ENCODE measurements around the gene TMOD1.
"Not testable (repeated sequence)": the region's sequence is repeated elsewhere in the genome, so short reads cannot be mapped to it uniquely, and the experiment has no call there.

The TMOD1 gene

GRCh38 chr9:97584778-97585177, 83.3 kb downstream of the TMOD1 start:
- H3K36me3 ChIP-seq (ENCODE audit: control insufficient read depth, insufficient read depth, low read length); H3K4me1 ChIP-seq (ENCODE audit: control insufficient read depth, insufficient read depth, low read length); H3K9ac ChIP-seq (ENCODE audit: low read depth, low read length); H3K27ac ChIP-seq (ENCODE audit: low read depth, low read length); H3K4me3 ChIP-seq (ENCODE audit: low read depth, low read length); H3K9me3 ChIP-seq (ENCODE audit: control insufficient read depth, insufficient read depth, low read length); H3K27me3 ChIP-seq (ENCODE audit: control insufficient read depth, insufficient read depth, low read length): not testable (repeated sequence)

- not testable (repeated sequence) for H3K4me1 ChIP-seq (ENCODE audit: control insufficient read depth, insufficient read depth, low read length); H3K36me3 ChIP-seq (ENCODE audit: control insufficient read depth, insufficient read depth, low read length); H3K9me3 ChIP-seq (ENCODE audit: control insufficient read depth, insufficient read depth, low read length); H3K27me3 ChIP-seq (ENCODE audit: control insufficient read depth, insufficient read depth, low read length); H3K4me3 ChIP-seq (ENCODE audit: low read depth, low read length); H3K27ac ChIP-seq (ENCODE audit: low read depth, low read length); H3K9ac ChIP-seq (ENCODE audit: low read depth, low read length)
Observed at GRCh38 chr9:97586909-97587308, 85.4 kb downstream of the TMOD1 start.

- 0 out of 2 replicates have a peak, but pooled peaks cover 5% of the 10 kb centered on the region for H3K4me1 ChIP-seq (ENCODE audit: control insufficient read depth, insufficient read depth, low read length)
- peaks cover 7% of the 10 kb centered on the region; the same call in 1 of the 2 replicates for H3K9me3 ChIP-seq (ENCODE audit: control insufficient read depth, insufficient read depth, low read length)
- no peaks in the 10 kb centered on the region for H3K36me3 ChIP-seq (ENCODE audit: control insufficient read depth, insufficient read depth, low read length)
- no peaks in the 10 kb centered on the region for H3K27me3 ChIP-seq (ENCODE audit: control insufficient read depth, insufficient read depth, low read length)
- H3K4me3 ChIP-seq (ENCODE audit: low read depth, low read length): no peak overlapping the region
- no peak overlapping the region for H3K27ac ChIP-seq (ENCODE audit: low read depth, low read length)
- no peak overlapping the region for H3K9ac ChIP-seq (ENCODE audit: low read depth, low read length)
Observed at GRCh38 chr9:97591535-97591934, 90.1 kb downstream of the TMOD1 start.

- H3K4me1 ChIP-seq (ENCODE audit: control insufficient read depth, insufficient read depth, low read length): 0 out of 2 replicates have a peak, but pooled peaks cover 5% of the 10 kb centered on the region
- H3K9ac ChIP-seq (ENCODE audit: low read depth, low read length): no peak overlapping the region
- peaks cover 3% of the 10 kb centered on the region; the same call in 1 of the 2 replicates for H3K9me3 ChIP-seq (ENCODE audit: control insufficient read depth, insufficient read depth, low read length)
- H3K36me3 ChIP-seq (ENCODE audit: control insufficient read depth, insufficient read depth, low read length): no peaks in the 10 kb centered on the region
- H3K4me3 ChIP-seq (ENCODE audit: low read depth, low read length): no peak overlapping the region
- H3K27me3 ChIP-seq (ENCODE audit: control insufficient read depth, insufficient read depth, low read length): no peaks in the 10 kb centered on the region
- no peak overlapping the region for H3K27ac ChIP-seq (ENCODE audit: low read depth, low read length)
Observed at GRCh38 chr9:97592126-97592525, 90.7 kb downstream of the TMOD1 start.

GRCh38 chr9:97593960-97594359, 92.5 kb downstream of the TMOD1 start:
- H3K4me3 ChIP-seq (ENCODE audit: low read depth, low read length): no peak overlapping the region
- H3K36me3 ChIP-seq (ENCODE audit: control insufficient read depth, insufficient read depth, low read length): no peaks in the 10 kb centered on the region
- H3K4me1 ChIP-seq (ENCODE audit: control insufficient read depth, insufficient read depth, low read length): 0 out of 2 replicates have a peak, but pooled peaks cover 8% of the 10 kb centered on the region
- no peak overlapping the region for H3K9ac ChIP-seq (ENCODE audit: low read depth, low read length)
- no peaks in the 10 kb centered on the region for H3K27me3 ChIP-seq (ENCODE audit: control insufficient read depth, insufficient read depth, low read length)
- no peak overlapping the region for H3K27ac ChIP-seq (ENCODE audit: low read depth, low read length)
- no peaks in the 10 kb centered on the region for H3K9me3 ChIP-seq (ENCODE audit: control insufficient read depth, insufficient read depth, low read length)

GRCh38 chr9:97594381-97594921, 93.0 kb downstream of the TMOD1 start:
- Histone ChIP-seq H3K36me3 (ENCODE audit: control insufficient read depth, insufficient read depth, low read length) (no peaks in the 10 kb centered on the region), H3K27ac (ENCODE audit: low read depth, low read length) (no peak overlapping the region), H3K4me1 (ENCODE audit: control insufficient read depth, insufficient read depth, low read length) (0 out of 2 replicates have a peak, but pooled peaks cover 8% of the 10 kb centered on the region), H3K4me3 (ENCODE audit: low read depth, low read length) (no peak overlapping the region), H3K9ac (ENCODE audit: low read depth, low read length) (no peak overlapping the region), H3K27me3 (ENCODE audit: control insufficient read depth, insufficient read depth, low read length) (no peaks in the 10 kb centered on the region), H3K9me3 (ENCODE audit: control insufficient read depth, insufficient read depth, low read length) (no peaks in the 10 kb centered on the region)

GRCh38 chr9:97596906-97597305, 95.4 kb downstream of the TMOD1 start:
- Histone ChIP-seq H3K9ac (ENCODE audit: low read depth, low read length) (no peak overlapping the region), H3K27me3 (ENCODE audit: control insufficient read depth, insufficient read depth, low read length) (no peaks in the 10 kb centered on the region), H3K27ac (ENCODE audit: low read depth, low read length) (no peak overlapping the region), H3K9me3 (ENCODE audit: control insufficient read depth, insufficient read depth, low read length) (no peaks in the 10 kb centered on the region), H3K4me1 (ENCODE audit: control insufficient read depth, insufficient read depth, low read length) (0 out of 2 replicates have a peak, but pooled peaks cover 2% of the 10 kb centered on the region), H3K36me3 (ENCODE audit: control insufficient read depth, insufficient read depth, low read length) (peaks cover 21% of the 10 kb centered on the region), H3K4me3 (ENCODE audit: low read depth, low read length) (no peak overlapping the region)

- Histone ChIP-seq H3K36me3 (ENCODE audit: control insufficient read depth, insufficient read depth, low read length) (peaks cover 39% of the 10 kb centered on the region), H3K9ac (ENCODE audit: low read depth, low read length) (no peak overlapping the region), H3K9me3 (ENCODE audit: control insufficient read depth, insufficient read depth, low read length) (no peaks in the 10 kb centered on the region), H3K4me1 (ENCODE audit: control insufficient read depth, insufficient read depth, low read length) (0 out of 2 replicates have a peak, but pooled peaks cover 2% of the 10 kb centered on the region), H3K27ac (ENCODE audit: low read depth, low read length) (no peak overlapping the region), H3K4me3 (ENCODE audit: low read depth, low read length) (no peak overlapping the region), H3K27me3 (ENCODE audit: control insufficient read depth, insufficient read depth, low read length) (no peaks in the 10 kb centered on the region)
Observed at GRCh38 chr9:97598461-97599288, 97.2 kb downstream of the TMOD1 start.

- 0 out of 2 replicates have a peak, but pooled peaks cover 2% of the 10 kb centered on the region for H3K4me1 ChIP-seq (ENCODE audit: control insufficient read depth, insufficient read depth, low read length)
- H3K4me3 ChIP-seq (ENCODE audit: low read depth, low read length): no peak overlapping the region
- peaks cover 46% of the 10 kb centered on the region for H3K36me3 ChIP-seq (ENCODE audit: control insufficient read depth, insufficient read depth, low read length)
- H3K9ac ChIP-seq (ENCODE audit: low read depth, low read length): no peak overlapping the region
- no peaks in the 10 kb centered on the region for H3K9me3 ChIP-seq (ENCODE audit: control insufficient read depth, insufficient read depth, low read length)
- H3K27me3 ChIP-seq (ENCODE audit: control insufficient read depth, insufficient read depth, low read length): no peaks in the 10 kb centered on the region
- no peak overlapping the region for H3K27ac ChIP-seq (ENCODE audit: low read depth, low read length)
Observed at GRCh38 chr9:97599314-97599846, 97.9 kb downstream of the TMOD1 start.

GRCh38 chr9:97600531-97601227, 99.2 kb downstream of the TMOD1 start:
- Histone ChIP-seq H3K9me3 (ENCODE audit: control insufficient read depth, insufficient read depth, low read length) (no peaks in the 10 kb centered on the region), H3K36me3 (ENCODE audit: control insufficient read depth, insufficient read depth, low read length) (peaks cover 59% of the 10 kb centered on the region), H3K4me3 (ENCODE audit: low read depth, low read length) (no peak overlapping the region), H3K27me3 (ENCODE audit: control insufficient read depth, insufficient read depth, low read length) (no peaks in the 10 kb centered on the region), H3K4me1 (ENCODE audit: control insufficient read depth, insufficient read depth, low read length) (0 out of 2 replicates have a peak, but pooled peaks cover 2% of the 10 kb centered on the region), H3K27ac (ENCODE audit: low read depth, low read length) (no peak overlapping the region), H3K9ac (ENCODE audit: low read depth, low read length) (no peak overlapping the region)
